HG03097 (cell line): ENCODE measurements around the gene SFT2D3.

Experiments
- ATAC-seq: cut with Tn5 transposase; IDR thresholded peaks from one replicate; pipeline ENCODE4 v1.9.1; 2021; ENCODE audit not compliant: unreplicated experiment, low FRiP score

The SFT2D3 gene

DNA sequence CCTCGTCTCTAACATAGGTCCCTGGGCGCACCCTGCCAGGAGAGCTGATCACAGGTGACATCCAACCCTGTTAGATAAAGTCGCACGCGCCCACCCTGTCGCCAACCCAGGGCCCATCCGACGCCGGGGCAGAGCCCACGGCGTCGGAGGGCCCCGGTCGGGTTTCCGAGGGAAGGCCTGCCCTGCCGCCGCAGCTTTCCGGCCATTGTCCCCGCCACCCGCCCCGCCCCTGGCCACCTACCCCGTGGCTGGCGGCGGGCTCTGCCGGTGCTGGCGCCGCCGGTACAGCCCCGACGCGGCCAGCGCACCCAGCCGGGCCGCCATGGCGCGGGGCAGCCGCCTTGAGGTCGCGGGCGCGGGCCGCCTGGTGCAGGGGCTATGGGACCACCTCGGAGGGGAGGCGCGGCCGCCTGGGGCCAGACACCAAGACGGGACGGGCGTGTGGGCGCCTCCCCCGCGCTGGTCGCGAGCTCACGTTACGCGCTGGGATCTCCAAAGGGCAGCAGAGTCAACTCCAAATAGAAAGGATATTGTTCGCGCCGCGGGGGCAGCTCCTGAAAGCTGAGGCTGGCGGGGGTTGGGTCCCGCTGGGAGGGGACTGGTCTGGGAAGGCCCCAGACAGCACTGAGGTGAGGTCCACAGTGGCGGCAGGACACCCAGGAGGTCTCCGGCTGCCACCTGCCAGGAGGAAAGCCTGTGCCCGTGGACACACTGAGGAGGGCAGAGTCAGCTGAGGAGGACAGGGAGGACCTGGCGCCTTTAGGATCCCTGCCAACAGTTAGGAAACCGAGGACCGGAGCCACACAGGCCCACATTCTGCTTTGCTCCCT lies 37.0 kb upstream of the SFT2D3 start:
- ATAC-seq: no peak

DNA sequence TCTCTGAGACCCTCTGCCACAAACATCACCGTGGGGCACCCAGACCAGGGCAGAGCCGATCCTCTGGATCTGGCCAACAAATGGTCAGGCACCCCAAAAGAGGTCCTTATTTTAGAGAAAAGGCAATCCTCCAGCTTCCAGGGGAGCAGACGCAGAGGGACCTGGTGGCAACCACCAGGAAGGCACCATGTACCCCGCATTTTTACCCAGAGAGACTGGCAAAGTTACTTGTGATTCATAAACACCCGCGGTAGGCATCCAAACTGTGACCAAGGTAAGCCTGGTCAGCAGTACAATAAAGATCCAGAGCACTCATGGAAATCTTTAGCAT lies 36.4 kb upstream of the SFT2D3 start:
- no peak for ATAC-seq

DNA sequence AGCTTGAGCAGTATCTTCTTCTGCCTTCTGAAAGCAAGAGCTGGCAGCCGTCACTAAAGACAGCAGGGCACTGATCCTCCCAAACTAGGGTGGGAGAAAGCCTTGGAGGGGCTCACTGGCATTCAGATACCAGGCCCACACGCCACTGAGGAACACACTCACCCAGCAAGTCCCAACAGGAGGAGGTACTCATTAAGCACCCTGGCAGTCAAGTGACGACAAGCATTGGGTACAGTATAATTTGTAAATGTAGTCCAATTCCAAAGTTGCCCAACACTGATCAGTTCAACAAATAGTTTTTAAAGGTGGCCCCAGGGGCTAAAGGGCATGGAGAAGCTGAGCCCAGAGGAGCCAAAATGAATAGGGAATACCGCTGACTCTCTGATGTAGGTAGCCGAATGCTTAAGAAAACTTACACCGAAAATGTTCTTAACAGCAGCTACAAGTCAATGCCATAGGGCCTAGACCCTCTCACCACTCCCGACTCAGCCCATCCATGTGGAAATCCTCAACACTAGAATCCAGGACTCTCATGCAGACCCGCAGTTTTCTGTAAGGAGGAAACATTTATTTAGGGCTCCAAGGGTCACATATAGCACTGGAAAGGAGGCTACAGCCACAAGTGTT lies 35.9 kb upstream of the SFT2D3 start:
- no peak for ATAC-seq

DNA sequence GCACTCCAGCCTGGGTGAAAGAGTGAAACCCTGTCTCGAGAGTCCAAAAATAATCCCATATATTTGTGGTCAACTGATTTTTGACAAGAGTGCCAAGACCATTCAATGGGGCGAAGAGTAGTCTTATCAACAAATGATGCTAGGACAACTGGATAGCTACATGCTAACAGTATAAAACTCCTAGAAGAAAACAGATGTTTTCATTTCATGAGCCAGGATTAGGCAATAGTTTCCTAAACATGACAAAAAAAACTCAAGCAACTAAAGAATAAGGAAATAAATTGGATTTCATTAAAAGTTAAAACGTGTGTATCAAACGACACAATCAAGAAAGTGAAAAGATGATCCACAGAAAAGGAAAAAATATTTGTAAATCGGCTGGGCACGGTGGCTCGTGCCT lies 32.2 kb upstream of the SFT2D3 start:
- ATAC-seq: no peak

DNA sequence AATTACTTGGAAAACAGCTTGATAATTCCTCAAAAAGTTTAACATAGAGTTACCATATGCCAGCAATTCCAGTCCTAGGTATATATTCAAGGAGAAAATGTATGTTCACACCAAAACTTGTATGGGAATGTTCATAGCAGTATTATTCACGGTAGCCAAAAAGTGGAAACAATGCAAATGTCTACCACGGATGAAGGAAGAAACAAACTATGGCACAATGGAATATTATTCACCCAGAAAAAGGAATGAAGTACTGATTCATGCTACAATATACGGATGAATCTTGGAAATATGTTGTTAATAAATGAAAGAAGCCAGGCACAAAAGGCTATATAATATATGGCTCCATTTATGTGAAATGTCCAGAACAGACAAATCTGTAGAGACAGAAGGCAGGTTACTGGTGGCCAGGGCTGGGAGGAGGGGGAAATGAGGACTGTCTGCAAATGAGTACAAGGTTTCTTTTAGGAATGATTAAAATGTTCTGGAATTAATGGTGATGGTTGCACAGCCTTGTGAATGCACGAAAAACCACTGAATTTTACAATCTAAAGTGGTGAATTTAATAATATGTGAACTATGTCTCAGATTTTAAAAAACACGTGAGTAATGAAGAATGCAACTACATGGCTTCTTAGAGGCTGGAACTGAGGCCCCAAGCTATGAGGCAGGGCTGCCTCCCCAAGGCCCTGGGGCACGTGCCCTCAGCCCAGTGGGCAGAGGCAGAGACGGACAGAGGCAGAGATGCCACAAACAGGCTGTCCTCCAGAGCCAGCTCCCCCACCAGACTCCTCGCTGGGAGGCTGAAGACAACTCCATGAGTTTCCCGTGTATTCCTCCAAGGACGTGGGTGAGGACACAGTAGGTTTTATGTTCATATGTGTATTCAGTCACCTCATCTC lies 31.0 kb upstream of the SFT2D3 start:
- no peak for ATAC-seq

DNA sequence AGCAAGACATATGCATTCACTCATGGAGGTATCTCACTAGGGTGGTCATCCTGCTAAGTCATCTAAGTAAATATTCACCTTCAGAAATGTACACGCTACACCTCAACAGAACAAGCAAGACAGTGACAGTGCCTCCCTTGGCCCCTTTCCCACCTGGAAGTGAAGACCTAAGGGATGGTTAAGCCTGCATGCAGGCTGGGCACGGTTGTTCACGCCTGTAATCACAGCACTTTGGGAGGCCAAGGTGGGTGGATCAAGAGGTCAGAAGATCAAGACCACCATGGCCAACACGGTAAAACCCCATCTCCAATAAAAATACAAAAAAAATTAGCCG lies 30.4 kb upstream of the SFT2D3 start:
- no peak for ATAC-seq

DNA sequence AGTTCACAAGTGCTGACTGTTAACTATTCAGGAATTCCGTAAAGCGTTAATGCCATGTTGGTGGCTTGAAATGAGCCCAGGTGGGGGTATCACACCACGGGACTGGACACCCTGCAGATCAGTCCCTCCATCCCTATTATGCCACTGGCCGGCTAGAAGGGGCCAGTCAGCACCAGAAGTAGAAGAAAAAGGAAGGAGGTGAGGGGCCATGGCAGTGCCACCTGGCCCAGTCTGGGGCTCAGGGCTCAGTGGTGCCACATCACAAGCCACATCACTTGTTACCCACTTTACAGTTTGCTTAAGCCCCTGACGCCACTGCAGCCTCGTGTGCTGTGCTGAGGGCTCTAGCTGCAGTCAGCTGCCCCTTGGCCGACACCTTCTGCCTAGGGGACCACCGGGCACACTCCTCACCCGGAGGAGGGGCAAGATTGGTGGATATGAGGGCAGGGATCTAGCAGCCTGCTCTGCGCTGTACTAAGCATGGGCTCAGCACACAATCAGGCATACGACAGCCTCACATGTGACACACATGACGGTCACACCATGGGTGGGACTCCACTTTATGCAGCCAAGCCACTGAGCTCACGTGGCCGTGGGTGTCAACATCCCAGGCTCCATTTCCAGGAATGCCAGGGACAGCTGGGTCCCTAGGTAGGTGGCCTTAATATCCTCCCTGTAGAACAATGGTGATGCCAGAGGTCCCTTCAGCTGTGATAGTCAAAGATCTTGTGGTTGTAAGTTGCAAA lies 29.6 kb upstream of the SFT2D3 start:
- no peak for ATAC-seq

DNA sequence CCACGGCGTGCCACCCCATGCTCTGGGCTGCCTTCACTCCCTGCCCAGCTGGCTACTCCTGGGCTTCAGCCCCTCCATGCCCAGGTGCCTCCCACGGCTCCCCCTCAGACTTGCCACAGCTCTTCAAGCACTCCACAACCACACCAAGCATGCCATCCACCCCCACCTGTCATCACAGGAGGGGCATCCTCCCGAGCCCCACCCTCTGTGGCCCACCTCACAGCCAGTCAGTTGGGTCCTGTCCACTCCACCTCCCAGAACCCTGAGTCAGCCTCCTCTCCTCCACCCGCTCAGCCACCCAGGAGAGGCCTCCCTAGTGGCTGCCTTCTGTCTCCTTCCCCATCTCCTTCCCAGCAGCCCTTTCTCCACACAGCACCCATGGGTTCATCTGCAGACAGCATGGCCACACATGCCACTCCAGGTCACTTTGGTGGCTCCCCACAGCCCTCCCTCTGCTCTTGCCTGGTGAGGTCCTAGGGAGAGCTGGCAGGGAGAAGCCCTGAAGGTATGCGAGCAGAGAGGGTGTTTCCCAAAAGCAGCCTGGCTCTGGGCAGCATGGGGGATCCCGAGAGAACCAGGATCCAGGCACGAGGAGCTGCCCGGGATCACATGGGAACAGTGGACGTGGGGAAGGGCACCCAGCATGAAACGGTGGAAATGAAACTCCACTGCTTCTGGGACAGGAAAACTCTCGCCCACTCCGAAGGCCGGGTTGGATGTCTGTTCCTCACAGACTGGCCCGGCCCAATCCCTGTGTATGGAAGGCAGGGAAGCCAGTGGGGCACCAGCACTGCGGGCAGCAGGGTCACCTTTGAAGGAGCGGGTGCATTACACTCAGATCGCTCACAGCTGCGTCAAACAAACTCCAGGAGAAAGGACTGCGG lies 28.7 kb upstream of the SFT2D3 start:
- ATAC-seq: no peak

DNA sequence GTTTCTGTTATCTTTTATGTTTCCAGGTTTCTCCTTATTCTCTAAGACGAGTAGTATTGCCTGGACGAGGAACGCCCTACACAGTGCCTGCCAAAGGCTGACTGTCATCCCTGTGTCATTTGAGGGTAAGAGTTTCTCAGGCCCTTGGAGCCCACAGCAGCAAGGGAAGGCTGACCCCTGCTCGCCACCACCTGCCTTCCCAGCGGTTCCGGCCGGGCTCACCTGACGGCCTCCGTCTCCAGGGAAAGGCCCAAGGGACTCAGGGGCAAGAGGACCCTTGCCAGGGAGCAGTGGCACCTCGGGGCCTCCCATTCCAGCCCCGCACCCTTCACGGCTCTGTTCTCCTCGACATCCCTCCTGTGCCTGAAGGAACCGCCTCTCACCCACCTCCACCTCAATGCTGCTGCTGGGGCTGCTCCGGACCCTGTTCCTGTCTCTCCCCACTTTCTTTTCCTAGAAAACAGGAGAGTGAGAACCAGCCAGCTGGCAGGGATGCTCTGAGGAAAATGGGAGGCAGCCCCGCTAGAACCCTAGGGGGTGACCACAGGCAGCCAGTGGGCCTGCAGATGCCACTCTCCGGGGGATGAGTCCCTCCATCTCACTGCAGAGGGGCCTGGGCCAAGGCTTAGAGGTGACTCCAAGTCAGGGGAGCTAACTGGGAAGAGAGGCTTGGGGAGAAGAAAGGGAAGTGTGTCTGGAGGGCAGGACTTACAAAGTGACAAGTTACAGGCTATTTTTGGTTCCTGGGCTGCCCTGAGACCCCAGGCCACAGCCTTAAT lies 27.8 kb upstream of the SFT2D3 start:
- no peak for ATAC-seq

DNA sequence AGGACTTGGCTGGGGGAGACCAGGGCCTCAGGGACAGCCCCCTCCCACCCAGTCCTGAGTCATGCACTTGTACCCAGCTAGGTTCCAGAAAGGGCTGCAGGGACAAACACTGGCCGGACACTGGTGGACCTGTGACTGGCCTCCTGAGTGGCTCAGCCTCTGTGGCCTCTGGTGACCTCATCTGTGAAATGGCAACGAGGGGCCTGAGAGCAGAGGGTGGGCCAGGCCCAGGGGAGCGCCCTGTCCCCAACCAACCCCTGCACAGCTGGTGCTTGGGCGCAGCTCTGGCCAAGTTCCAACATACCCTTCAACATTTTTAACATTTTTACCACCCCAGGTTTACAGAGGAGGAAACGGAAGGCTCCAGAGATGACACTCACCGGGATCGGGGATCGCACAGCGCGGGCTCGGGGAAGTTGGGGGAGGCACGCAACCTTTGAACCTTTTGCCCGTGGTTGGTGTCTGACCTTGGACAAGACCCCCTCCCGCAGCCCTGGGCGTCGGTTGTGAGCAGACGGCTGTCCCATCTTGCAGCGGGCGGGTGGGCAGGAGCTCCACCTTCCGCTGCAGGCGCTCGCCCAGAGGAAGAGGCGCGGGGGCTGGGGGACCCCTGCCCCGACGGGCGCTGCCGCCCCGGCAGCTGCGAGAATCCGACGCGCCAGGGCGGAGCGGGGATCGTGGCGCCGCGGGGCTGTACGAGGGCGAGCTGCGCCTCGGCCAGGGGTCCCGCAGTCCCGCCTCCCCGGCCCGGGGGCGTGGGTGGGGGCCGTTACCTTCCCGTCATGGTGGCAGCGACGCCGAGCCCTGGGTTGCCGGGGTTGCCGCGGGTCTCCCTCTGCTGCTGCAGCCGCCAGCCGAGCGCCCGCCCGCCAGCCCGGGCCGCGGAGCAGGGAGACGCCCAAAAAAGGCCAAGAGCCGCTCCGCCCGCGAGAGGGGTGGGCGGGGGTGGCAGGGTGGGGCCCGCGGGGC lies 26.8 kb upstream of the SFT2D3 start:
- no peak for ATAC-seq

DNA sequence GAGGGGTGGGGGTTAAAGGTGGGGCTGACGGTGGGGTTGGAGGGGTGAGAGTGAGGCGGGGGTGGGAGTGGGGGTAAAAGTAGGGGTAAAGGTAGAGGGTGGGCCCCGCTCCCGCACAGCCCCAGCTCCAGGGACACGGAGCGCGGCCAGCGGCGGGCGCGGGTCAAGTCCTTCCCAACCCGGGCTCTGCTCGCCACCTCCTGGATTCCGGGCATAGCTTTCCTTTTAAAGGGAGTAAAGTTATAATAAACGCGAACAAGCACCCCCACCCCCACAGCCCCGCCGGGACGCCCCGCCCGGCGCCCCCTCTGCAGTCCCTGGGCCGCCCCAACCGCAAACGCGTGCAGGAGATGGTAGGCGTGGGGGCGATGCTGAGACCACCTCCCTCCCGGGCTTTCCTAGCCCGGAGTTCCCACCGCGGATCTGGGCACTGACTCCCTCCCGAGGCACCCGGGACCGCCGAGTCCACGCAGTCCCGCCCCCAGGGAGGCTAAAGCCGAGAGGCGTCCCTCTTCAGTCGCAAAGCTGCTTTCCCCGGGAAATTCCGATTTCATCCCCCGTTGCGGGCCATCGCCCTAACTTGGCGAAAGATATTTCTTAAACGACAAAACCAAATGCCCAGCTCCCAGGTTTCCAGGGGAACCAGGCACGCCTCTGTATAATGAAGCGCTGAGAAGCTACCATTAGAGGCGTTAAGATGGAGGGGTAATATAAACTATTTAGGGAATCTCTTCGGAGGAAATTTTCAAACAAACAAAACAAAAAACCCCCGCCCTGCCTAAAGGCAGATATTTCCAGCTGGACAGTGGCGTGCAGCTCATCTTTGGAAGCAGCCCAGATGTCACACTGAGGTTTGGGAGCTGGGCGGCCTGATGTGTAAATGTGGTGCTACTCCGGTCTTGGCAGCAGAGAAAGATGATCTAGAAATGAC lies 25.7 kb upstream of the SFT2D3 start, which contains the start of gene LIMS2:
Gene LIMS2, minus strand, starts transcription at position 200 of the 931 bp plus-strand sequence. CDS start 506 bp downstream, outside the sequence.
- ATAC-seq: no peak

DNA sequence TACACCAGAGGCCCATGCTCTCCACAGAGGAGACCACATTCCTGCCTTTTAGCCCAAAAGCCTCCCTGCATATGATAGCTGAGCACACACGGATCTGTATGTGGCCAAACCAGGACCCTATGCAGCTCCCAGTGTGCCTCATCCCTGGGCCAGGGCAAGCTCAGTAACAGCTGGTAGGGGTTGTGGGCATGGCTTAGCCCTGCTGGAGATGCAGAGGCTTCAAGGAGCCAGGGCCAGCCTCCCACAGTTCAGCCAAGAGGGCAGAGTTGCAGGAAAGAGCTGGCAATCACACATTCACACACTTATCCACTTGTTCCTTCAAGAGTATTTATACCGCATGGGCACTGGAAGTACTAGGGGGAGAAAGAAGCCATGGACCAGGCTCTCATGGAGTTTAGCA lies 24.4 kb upstream of the SFT2D3 start:
- ATAC-seq: no peak

DNA sequence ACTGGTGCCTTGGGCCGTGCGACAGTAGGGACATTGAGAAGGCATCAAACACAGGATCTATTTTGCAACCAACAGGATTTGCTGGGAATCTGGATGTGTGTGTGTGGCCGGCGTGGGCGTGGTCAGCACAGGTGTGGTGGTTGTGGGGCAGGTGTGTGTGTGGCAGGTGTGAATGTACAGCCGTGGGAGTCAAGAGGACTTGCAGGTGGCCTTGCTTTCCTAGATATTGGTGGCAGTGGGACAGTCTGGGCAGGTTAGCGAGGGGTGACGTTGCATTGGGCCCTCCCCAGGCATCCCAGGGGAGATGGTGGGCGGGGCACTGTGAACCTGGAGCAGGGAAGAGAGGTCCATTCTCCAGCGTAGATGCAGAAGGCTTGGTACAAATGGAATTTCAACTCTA lies 22.8 kb upstream of the SFT2D3 start:
- no peak for ATAC-seq

DNA sequence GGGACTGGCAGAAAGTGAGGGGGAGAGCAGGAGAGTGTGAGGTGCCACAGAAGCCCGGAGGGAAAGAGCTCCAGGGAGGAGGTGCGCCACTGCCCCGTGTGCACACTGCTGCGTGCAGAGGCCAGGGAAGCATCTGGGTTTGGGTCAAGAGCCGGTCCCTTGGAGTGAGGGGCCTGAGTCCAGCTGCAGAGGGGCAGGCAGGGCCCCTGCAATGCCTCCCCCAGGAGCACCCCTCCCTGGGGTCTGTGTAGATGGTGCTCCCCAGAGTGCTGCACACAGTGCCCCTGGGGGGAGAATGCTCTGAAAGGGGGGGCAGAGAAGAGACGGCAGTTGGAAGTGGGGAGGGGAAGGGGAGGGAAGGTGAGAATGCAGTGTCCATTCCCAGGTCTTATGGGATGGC lies 22.3 kb upstream of the SFT2D3 start:
- ATAC-seq: no peak

DNA sequence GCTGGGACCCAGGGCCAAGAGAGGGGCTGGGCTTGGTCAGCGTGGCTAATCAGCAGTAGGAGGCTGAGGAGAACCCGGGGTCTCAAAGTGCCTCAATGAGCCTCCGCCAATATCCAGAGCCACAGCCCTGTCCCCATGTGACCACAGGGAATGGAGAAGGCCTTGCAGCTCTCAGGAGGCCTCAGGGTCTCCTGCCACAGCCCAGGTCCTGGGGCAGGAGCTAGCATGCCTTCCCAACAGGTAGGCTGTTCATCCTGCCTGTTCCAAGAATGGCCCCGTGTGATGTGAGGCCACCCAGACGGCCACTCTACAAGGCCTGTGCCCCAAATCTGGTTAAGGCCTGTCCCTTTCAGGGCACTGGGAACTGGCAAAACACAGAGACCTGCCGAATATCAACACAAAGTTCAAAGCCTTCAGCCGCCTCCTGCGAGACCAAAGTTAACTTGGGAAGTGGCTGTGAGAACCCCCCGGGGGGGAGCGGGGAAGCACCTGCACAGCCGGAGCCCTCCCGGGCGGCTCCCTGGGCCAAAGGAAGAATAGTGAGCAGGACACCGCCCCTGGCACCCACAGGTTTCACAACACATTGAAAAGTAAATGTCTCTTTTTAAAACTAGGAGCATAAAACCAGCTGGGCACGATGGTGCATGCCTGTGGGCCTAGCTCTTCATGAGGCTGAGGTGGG lies 21.5 kb upstream of the SFT2D3 start:
- no peak for ATAC-seq

DNA sequence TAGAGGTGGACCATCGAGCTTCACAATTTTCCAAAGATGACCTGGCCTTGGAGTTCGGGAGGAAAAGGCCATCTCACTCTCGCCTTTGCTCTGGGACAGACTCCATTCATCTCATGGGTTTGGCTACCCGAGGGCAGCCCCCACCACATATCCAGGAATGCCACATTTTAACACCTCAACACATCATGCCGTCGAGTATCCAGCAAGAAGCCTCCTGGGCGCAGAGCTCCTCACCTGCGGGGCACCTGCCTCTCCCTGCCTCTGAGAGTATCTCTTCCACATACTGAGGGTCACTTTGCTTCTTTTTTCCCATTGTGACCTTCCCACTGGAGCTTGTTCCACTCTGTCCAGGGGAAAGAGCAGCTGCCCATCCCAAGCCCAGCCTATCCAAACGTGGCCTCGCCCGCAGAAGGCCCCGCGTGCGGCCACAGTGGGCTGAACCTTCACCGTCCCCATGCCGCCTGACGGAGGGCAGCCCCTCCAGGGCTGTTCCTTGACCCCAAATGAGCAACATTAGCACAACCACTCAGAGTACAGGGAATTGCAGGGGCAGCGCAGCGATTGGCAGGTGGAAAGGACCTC lies 20.5 kb upstream of the SFT2D3 start:
- no peak for ATAC-seq
